WTC11 (cell line): ENCODE measurements around the gene ZNF438.

Source experiments
- CTCF ChIP-seq: fragments of 200-600 bp; IDR thresholded peaks from 2 replicates; pipeline ENCODE4 v1.8.0; 2022; ENCODE audit warnings: antibody characterized with exemption
- FOXJ3 ChIP-seq: sonication (generic); formaldehyde crosslinking; IDR thresholded peaks from 2 replicates; pipeline ENCODE4 v1.9.0; 2021; ENCODE audit warnings: missing genetic modification reagents, mild to moderate bottlenecking, borderline replicate concordance
- FOXK1 ChIP-seq: sonication (generic); formaldehyde crosslinking; IDR thresholded peaks from 2 replicates; pipeline ENCODE4 v1.8.0; 2022; ENCODE audit warnings: mild to moderate bottlenecking, moderate library complexity, missing genetic modification reagents
- JUN ChIP-seq: sonication (generic); formaldehyde crosslinking; IDR thresholded peaks from 2 replicates; pipeline ENCODE4 v1.8.0; 2023; ENCODE audit warnings: mild to moderate bottlenecking, missing genetic modification reagents
- NR3C1 ChIP-seq: sonication (generic); formaldehyde crosslinking; conservative IDR thresholded peaks from 2 replicates; pipeline ENCODE4 v1.8.1; 2023; ENCODE audit warnings: low read depth, mild to moderate bottlenecking, missing genetic modification reagents
- STAT6 ChIP-seq: sonication (generic); formaldehyde crosslinking; conservative IDR thresholded peaks from 2 replicates; pipeline ENCODE4 v1.8.1; 2023; ENCODE audit warnings: mild to moderate bottlenecking, low read depth, missing genetic modification reagents, moderate library complexity
- TCF7 ChIP-seq: sonication (generic); formaldehyde crosslinking; IDR thresholded peaks from 2 replicates; pipeline ENCODE4 v1.8.0; 2022; ENCODE audit warnings: mild to moderate bottlenecking, low read depth, missing genetic modification reagents, moderate library complexity
- TEAD1 ChIP-seq: sonication (generic); formaldehyde crosslinking; IDR thresholded peaks from 2 replicates; pipeline ENCODE4 v1.8.0; 2022; ENCODE audit warnings: mild to moderate bottlenecking, missing genetic modification reagents

DNA sequence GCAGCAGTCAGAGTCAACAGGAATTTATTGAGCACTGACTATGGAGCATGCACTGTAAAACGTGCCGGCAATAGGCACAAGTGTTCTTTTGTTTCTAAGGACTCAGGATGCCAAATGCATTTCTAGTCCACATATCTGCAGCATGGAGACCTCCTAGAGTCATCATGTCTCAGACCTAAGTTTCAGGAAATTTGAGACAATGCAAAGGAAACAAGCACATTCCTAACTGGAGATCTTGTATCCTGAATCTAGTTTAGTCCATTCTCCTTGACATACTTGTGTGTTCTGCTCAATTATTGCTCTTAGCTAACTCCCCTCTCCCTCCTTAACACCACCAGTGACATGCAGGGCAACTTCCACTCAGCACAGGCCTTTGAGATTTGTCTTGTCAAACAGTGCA, 173.2 kb downstream of the ZNF438 start:
- TF ChIP-seq CTCF (no peak), TCF7 (CRISPR knock-in tag) (no peak), FOXK1 (CRISPR knock-in tag) (no peak), JUN (no peak), FOXJ3 (CRISPR knock-in tag) (no peak), TEAD1 (CRISPR knock-in tag) (no peak), STAT6 (CRISPR knock-in tag) (no peak), NR3C1 (CRISPR knock-in tag) (no peak)
